SKM-1 treated with dmso at 0.1 percent for 144 hours (cell line): ENCODE results near the gene GINS2.

Source experiments
- DNase-seq: peaks from one replicate; lab custom pipeline; 2025; ENCODE audit not compliant: unreplicated experiment; lab: John Stamatoyannopoulos, UW

GINS2 gene

GRCh38 chr16:85641776-85642176 is 47.0 kb downstream of the GINS2 start:
- no peak for DNase-seq

GRCh38 chr16:85641305-85641704 is 47.4 kb downstream of the GINS2 start:
- DNase-seq = no peak

DNA sequence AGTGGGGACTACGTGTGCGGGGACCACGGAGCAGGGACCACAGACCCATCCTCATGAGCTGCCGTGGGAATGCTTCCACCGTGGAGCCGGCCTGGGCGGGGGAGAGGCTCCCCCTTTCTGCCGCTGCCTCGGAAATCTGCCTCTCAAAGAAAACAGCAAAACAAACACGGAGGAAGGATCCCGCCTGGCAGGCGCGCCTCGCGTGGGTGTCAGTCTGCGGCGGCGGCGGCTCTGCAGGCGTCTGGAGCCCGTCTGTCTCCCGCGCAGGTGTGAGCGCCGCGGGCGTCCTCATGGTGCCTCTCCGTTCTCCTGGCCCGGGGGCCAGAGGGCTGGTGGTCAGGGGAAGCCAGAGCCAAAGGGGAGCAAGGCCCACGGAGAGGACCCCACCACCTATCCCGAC is 48.2 kb downstream of the GINS2 start:
- no peak for DNase-seq

- DNase-seq = no peak
Measured at GRCh38 chr16:85640254-85640558, 48.5 kb downstream of the GINS2 start.

DNA sequence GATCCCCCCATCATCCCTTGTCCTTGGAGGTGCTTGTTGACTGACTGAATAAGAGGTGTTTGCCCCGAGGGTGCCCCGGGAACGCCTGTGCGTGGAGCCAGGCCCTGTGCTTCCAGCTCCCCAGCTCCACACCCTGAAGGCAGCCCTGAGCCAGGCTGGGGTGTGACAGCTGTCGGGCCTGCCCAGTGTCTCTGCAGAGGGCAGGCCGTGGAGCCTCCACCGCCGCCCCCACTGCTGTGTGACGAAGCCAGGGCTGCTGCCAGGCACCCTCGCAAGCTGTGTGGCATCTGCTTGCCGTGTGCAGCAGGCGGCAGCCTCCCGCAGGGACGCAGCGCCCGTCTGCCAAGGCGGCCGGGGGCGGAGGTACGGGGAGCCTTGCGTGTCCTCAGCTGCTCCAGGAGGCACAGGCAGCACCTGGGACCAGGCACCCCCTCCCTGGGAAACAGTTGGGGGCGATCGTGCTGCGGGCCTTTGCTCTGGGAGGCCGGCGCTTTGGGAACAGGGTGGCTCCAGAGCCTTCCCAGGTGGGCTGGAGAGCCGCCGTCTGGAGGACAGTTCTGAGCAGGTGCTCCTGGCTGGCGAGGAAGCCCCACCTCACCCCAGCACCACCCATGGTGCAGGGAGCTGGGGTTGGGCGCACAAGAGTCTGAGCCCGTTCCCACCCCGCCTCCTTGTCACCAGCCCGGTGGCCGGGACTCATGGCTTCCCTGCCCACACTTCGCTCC is 49.1 kb downstream of the GINS2 start:
- no peak for DNase-seq

DNA sequence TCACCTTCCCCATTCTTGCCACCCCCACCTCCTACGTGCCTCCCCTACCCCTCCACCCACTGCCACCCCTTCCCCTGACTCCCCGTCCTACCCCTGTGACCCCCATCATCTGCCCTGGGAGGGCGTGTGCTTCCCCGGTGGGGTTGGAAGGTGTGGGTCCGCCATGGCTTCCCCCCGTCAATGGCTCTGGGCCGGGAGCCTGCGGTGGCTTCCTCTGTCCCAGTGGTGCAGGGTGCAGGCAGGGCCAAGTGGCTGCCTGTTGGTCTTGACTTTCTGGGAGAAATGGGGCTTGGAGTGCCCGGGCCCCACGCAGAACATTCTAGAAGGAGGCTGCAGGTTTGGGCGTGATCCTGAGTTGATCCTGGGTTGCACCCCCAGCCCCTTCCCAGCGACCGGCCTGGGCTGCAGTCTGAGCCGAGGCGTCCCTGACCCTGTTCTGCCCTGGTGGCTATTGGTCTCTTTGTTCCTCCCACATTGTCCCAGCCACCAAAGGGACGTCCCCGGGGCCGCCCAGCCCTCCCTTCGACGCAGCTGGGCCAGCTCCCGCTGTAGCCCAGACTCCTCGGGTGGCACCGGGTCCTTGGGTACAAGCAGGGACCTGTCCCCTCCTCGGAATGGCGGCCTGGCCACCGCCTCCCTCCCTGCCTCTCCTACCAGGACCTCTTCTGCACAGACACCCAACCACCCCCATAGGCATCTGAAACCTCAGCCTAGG is 49.9 kb downstream of the GINS2 start:
- DNase-seq = no peak

GRCh38 chr16:85637808-85638647 is 50.7 kb downstream of the GINS2 start:
- no peak for DNase-seq

DNA sequence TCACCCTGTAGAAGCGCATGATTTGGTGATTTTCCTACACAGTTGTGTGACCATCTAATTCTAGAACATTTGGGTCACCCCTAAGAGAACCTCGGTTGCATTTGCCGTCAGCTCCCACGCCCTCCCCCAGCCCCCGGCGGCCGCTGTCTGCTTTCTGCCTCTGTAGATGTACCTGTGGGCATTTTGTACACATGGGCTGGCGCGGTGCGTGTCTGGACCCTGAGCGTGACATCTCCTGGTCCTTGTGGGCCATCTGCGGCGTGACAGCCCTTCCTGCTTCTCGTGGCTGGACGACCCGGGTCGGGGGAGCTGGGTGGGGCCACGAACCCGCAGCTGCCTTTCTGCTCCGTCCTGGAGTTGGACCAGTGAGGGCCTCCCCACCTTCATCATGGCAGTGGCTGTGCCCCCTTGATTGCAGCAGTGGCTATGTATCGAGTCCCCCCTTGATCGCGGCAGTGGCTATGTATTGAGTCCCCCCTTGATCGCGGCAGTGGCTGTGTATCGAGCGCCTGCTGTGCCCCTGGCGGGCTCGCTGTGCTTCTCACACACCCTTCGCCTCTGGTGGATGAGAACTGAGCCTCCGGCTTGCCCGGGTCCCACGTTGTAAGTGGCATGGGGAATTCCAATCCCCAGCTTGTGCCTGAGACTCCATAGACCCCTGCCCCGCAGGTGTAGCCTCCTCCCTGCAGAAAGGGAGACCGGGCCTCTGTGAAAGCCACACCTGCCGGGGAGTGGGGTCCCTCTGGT is 51.5 kb downstream of the GINS2 start:
- DNase-seq = no peak

DNA sequence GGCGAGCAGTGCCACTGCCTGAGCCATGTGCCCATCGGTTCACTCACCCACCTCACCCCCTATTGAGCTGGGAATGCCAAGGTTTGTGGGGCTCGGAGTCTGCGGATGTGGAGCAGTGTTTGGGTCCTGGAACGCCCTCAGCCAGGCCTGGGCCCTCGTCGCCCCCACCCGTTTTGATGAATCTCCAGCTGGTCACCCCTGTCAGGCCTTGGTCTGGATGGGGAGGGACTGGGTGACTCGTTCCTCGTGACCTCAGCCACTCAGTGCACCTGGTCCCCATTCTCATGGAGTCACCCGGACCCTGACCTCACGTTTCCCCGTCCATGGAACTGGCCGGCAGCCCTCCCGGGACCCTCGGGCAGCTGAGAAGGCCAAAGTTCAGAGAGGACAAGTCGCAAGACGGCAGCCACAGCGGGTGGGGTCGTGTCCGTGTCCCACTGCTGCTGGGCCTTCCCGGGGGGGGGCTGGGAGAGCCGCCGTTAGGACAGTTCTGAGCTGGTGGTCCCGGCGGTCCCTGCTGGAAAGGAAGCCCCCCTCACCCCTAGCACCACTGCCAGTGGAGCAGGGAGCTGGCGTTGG is 52.4 kb downstream of the GINS2 start:
- DNase-seq = no peak

DNA sequence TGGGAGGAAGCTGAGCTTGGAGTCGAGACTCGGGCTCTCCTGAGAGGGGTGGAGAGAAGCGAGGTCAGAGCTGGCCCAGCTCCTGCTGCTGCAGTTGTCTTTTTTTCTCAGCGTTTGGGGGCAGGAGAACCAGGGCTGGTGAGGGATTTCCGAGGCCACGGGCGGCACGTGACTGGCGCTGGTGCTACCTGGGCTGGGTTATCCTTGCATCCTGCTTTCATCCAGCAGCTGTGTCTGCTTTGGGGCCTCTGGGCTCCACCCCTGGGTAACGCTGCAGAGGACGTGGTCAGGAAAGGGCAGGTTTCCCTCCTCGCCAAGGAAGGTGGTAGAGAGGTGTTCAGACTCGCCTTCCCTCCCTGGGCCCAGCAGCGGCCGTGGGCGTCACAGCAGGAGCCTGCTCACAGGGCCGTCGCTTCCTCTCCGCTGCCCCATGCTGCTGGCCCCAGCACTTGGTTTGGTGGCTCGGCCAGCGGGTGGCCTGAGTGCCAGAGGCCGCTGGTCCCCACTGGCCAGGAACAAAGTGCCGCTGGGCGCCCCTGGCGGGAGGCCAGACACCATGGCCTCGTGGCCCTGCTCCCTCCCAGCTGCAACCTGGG is 53.1 kb downstream of the GINS2 start:
- DNase-seq = no peak

DNA sequence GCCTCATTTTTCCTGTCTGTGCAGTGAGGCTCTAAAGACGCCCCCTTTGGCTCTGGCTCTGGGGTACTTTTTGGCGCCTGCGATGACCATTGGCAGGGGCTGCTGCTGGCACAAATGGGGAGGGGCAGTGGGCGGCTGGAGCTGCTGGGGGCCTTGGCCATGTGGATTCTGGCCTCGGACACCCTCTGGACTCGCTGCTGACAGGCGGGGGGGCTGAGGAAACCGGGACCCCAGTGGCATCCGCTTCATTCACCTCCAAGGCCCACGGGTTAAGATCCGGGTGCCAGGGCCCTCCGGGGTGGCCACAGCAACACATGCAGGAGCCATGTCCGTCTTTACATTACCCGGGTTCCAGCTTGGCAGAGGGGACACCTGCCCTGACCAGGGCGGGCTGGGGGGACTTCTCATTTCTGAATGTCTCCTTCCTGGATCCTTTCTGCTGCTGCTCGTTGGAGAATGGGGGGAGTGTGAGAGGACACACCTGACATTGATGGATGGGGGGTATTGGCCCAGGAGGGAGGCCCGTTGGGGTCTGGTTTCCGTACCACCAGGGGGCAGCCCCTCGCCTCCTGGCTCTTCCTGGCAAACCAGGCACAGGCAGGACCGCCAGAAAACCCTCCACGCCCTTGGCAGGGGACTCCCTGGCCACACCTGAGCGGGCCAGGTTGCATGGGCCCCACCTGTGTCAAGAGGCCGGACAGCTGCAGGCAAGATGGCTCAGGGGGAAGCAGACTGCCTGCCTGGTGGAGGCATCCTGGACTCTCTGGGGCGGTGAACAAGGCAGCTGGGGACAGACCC is 53.8 kb downstream of the GINS2 start:
- no peak for DNase-seq

- no peak for DNase-seq
Measured at GRCh38 chr16:85633888-85634287, 54.9 kb downstream of the GINS2 start.

DNA sequence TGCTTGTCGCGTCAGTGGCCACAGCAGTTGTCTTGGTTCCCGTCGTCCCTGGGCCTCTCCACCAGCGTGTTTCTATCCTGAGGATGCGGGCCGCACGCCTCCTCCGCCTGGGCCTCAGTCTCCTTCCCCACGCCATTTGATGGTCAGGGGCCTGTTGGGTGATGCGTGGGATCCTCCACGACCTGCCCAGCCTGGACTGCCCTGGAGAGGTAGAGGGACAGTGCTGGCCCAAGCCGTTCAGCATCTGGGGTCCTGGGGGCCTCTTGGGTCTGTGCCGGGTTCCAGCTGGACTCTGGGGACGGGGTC is 55.4 kb downstream of the GINS2 start:
- DNase-seq = no peak

GRCh38 chr16:85632709-85633437 is 55.9 kb downstream of the GINS2 start:
- DNase-seq = no peak

DNA sequence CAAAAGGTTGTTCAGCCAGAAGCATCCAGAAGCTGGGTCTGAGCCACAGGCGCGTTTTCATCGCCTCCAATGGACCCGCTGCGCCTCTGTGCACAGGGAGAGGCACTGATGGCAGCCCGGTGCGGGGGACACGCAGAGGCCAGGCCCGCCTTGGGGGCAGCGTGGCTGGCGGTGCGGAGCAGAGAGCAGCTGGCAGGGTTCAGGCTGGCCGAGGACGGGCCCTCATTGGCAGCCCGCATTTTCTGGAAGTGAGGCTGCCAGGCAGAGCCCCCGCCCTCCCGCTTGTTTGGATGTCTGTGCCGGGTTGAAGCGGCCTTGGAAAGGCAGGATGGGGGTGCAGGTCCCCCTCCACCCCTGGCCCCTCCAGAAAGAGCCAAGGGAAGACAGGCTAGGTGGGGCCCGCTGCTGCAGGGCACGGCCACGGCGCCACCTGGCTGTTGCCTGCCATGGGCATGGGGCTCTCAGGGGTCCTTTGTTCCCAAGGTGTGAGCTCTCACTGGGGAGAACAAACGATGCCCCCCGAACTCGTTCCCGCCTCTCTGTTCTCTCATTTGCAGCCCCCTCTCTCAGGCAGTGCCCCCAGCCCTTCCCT is 56.9 kb downstream of the GINS2 start:
- DNase-seq = no peak

GRCh38 chr16:85631230-85631629 is 57.5 kb downstream of the GINS2 start:
- DNase-seq = no peak

DNA sequence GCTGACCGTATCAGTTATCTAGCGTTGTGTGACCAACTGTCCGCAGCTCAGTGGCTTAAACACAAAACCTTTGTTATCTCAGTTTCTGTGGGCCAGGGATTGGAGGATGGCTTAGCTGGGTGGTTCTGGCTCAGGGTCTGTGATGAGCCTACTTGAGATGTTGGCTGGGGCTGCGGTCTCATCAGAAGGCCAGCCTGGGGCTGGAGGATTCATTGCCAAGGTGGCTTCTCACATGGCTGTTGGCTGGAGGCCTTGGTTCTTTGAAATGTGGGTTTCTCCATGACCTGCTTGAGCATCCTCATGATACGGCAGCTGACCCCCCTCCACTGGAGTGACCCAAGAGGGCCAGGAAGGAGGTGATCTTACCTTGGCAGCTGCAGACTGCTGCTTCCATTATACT is 58.9 kb downstream of the GINS2 start:
- no peak for DNase-seq

- no peak for DNase-seq
Measured at GRCh38 chr16:85629326-85629725, 59.4 kb downstream of the GINS2 start.

- DNase-seq = no peak
Measured at GRCh38 chr16:85628645-85629044, 60.1 kb downstream of the GINS2 start.
